NCI-H2029 (cell line): ENCODE results near the gene CA11.
A peak's percentile ranks its signal among the peaks of the same experiment; 100 is the strongest.
"Not testable (repeated sequence)": the region's sequence is repeated elsewhere in the genome, so short reads cannot be mapped to it uniquely, and the experiment has no call there.

Experiments used
- DNase-seq: peaks from one replicate; lab custom pipeline; 2025; lab: John Stamatoyannopoulos, UW

Gene CA11

DNA sequence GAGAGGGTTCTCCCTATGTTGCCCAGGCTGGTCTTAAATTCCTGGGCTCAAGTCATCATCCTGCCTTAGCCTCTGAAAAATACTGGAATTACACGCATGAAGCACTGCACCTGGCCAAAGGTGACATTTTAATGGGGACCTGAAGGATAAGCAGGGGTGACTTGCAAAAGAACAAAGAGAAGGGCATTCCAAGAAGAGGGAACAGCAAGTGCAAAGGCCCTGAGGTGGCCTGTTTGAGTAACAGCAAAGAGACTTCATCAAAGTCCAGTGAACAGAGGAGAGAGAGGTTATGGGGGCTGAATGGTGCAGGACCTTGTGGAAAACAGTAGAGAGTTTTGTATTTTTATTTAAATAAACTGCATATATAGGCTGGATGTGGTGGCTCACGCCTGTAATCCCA, 4.1 kb downstream of the CA11 start:
- DNase-seq, result no peak

DNA sequence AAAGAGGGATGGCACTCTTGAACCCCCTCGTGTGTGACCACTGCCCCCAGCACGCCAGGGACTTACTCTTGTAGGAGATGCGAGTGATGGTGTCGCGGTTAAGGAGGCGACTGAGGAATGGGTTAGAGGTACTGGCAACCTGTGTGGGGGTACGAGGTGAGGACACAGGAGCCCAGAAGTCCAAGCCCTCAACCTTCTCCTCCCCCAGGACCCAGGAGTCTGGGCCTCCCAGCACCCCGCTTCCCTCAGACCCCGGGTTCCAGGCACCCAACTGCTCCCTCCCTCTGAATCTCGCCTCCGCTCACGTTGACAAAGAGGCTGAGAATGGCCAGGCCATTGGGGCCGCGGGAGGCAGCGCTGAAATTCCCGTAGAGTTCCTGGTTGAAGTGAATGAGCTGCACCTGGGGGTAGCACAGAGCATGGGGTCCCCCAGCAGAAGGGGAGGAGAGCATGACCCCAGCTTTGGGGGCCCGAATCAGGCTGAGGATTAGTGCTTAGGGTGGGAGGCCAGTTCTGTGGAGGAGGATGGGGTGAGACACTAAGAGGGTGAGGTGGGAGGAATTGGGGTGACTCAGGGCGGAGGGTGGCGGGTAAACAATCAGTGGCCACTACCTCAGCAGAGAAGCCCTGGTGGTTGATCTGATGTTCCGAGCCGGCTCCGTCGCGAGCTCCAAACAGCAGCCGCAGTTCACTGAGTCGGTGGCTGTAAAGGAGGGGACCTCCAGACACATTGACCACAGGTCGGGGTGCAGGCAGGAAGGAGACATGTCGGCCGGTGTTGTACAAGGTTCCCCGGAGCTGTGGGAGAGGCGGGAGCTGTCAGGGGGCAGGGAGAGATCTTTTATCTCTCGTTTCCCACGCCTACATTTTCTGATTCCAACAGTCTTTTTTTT, 6.3 kb downstream of the CA11 start:
- DNase-seq, result no peak

DNA sequence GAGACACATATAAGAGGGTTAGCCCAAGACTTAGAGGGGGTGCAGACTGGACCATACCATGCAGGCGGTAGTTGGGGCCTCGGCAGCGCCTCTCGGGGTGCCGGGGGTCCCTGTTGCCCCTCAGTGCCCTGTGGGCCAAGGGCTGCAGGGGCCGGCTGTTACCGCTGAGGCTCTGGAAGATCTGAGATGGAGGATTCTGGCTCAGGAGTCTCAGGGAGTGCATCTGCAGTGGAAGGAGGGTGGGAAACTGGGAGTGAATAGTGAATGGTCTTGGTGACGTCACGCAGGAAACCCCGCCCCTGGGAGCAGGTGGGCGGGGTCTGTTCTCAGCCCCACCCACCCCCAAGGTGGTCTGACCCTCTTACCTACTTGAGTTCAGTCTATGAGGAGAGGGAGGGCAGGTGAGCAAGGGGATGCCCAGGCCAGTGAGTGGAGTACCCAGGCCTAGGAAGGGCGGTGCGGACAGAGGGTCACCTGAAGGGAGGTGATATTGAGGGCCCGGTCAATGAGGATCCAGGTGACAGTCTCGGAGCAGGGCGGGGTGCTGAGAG, 7.1 kb downstream of the CA11 start:
- DNase-seq, result no peak

DNA sequence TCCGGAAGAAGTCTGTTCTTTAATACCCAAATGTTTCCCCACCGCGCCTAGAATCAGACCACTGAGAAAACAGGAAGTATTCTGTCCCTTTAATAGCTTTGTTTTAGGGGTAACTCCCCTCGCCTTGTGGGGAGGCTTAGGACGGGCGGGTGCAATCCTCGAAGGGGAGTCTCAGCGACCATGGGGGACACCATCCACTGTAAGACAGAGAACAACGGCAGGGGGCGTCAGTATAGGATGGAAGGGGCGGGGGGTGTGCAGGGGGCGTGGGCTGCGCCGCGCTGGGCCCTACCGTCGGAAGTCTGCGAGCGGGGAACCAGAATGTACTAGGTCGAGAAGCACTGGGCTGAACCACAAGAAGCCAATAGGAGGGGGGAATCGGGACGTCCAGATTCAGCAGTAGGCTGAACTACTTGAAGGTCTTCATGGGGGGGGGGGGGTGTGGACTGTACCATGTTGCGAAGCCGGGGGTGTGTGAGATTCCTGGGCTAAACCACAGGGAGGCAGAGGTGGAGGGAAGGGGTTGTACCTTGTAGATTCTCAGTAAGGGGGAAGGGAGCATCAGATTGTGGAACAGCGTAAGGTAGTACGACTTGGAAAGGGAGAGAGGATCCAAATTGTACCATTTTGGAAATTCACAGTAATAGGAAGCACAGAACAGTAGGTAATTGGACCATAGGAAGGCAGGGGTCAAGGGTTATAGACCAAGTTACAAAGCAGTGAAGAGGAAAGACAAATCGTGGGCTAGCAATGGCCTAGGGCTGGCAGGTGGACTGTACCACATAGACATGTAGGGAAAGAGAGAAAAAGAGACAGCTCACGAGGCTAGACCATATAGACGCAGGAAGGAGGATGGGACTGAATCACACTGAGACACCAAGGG, 7.8 kb downstream of the CA11 start:
- DNase-seq, result peak; percentile 97

DNA sequence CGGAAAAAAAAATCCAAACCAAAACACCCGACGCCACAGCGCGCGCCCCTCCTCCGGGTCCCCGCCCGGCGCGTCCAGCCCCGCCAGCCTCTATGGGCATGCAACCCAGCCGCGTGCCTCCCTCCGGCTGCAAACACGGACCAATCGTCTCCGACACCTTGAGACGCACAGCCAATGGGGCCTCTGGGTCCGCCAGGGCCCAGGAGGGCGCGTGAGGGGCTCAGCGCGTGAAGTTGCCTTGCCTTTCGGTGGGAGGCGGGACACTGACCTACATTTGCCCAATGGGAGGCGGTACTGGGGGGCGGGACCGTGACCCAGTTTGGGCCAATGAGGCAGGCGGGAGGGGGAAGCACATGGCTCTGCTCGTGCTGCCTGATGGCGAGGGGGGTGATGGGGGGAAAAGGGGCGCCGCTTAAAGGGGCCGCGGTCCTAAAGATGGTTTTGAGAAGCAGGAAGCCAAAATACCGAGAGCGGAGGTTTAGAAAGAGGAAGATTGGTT, 8.5 kb downstream of the CA11 start:
- DNase-seq, result peak; percentile 99

DNA sequence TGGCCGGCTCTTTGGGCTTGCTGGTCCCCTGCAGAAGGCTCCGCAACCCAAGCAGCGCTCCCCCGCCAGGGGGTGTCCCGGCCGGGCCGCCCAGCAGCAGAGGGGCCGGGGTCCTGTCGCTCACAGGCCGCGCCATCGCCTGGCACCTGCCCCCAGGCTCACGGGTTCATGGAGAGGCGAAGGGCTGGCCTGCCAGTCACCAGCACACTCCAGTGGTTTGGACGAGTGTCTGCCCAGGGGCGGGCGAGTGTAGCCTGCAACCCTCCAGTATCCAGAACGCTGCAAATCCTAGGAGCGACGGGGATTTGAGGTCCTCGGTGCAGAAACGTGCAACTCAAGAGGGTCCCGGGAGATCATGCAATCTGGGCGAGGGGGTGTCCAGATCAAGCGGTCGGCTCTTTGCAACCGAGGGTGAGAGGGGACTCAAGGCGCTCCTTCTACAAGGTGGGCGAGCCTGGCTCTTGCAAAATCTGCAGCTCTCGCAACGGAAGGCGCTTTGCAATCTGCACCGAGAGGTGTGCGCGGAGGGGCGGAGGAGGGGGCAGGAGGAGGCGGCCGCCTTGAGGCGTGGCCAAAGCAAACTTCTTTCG, 9.0 kb downstream of the CA11 start, which contains the start of gene DBP:
Gene DBP, minus strand, starts transcription at position 521 of the 590 bp plus-strand sequence. Its CDS starts 385 bp downstream, at position 136.
- DNase-seq, result peak; percentile 57

DNA sequence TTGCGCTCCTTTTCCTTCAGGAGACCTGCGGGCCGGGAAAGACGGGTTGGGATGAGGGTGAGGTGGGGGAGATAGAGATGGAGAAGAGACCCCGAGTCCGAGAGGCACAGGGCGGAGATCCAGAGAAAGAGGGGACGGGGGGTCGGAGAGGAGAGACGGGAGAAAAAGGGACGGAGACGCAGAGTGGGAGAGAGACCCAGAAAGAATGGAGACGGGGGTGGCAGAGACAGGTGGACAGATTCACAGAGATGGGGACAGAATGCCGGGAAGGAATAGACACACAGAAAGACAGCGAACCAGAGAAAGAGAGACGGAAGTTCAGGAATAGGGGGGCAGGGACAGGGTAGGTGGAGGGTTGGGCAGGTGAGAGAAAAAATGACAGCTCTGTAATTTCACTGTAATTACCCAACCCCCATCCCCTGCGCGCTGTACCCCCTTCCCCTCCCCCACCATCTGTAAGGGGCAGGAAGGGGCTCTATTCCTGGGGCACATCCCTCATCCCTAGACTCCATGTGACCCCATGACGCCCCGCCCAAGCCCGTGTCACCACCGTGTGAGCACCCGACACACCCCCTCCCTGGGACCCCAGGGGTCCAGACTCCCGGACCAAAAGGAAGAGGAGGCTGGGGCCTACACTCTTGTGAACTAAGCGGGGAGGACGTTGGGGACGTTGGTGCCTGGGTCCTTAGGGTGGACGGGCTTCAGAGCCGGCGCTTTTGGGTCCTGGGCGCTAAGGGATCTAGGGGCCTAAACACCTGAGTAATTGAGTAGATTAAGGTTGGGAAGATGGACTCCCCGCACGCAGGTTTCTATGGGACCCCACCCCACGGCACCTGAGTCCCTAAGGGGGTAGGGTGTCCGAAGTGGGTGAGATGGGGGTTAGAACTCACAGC, 9.8 kb downstream of the CA11 start:
- peak; percentile 22 for DNase-seq

DNA sequence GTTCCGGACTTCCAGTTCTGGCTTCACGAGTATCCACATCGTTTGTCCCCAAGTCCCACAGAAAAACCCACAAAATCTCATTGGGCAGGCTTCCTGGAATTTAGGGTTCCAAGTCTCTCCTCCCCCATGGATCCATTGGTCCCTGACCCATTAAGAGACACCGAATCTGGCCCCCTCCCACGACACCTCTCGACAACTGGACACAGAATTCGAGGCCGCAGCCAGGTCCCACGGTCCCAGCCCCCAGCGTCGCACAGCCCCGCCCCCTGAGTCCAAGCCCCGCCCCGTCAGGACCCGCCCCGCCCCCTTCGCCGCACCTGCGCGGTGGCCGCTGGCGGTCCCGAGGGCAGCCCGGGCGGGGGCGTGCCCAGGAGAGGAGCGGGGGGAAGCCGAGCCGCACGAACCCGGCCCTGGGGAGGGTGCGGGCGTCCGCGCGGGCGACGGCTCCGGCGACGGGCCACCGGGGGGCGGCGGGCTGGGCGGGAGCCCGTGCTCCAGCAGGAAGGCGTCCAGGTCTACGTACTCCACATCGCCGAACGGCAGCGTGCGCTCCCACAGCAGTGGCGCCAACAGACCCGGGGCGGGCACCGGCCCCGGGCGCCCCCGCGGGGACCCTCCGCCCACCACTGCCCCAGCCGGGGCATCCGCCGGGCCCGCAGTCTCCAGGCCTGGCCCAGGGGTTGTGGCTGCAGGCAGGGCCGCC, 10.6 kb downstream of the CA11 start:
- peak; percentile 62 for DNase-seq

DNA sequence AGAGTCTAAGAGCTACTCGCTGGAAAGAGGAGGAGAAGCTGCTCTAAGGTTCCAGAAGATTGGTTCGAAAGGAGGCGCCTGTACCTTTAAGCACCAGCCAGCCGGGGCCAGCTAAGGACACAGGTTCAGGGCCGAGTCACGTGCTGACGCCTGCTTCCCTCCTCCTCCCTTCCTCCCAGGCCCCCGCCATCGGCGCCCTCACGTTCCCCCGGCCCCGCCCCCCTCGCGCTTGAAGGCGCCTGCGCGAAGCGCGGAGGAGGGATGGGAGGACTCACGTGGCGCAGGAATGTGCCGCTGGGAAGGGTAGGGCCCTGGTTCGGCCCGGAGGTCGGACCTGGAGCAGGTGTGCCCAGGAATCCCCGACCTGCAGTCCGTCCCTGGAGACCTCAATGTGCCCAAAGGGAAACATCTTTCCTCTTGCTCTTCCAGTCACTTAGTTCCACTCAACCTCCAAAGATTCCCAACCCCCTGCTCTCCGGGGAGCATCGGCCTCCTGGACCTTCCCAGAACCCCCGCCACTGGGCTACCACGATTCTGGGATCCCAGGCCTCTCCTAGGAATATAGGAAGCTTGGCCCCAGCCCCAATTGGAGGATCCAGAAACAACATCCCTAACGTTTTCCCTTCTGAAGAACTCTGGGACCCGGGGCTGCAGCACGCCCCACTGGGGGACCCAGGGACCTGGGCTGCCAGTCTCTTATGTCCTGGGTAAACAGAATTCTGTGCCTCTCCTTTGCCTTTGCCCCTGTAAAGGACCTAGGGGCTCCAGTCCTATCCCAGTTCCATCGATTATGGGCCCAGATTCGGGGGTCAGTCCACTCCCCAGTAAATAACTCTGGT, 11.3 kb downstream of the CA11 start:
- DNase-seq, result peak; percentile 98

DNA sequence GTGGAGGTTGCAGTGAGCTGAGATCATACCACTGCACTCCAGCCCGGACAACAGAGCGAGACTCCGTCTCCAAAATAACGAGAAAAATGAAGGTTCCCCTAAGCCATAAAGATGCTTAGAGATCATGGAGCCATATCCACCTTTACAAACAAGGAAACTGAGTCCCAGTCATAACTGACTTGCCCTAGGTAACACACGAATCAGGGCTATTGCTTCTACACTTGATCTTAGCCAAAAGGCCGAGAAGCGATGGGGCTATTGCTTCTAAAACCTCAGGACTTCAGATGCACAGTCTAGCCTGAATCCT, 12.0 kb downstream of the CA11 start:
- DNase-seq, result no peak

DNA sequence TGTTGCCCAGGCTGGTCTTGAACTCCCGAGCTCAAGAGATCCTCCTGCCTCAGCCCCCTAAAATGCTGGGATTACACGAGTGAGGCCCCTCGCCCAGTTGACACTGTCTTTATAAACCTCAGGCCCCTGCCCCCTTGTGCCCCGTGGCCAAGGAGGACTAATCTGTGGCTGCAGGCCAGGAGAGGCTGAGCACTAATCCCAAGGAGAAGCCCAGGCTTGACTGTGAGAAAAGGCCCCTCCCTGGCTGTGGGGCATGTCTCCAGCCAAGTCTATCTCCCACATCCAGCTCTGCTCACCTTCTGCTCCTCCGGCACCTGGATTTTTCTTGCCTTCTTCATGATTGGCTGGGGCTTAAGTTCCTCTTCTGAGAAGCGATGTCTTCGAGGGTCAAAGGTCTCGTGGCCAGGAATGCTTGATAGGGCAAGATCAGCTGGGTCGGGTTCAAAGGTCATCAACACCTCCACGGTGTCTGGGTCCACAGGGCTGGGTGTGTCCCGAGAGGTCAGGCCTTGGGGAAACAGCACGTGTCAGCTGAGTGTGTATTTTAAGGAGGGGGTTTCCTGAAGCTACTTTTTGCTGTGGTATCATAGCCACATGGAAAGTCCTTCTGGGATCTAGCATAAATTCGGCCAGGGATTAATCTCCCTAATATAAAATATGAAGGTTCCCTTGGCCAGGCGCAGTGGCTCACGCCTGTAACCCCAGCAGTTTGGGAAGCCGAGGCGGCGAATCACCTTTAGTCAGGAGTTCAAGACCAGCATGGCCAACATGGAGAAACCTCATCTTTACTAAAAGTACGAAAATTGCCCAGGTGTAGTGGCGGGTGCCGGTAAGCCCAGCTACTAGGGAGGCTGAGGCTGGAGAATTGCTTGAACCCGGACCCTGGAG, 12.6 kb downstream of the CA11 start:
- DNase-seq, result no peak

DNA sequence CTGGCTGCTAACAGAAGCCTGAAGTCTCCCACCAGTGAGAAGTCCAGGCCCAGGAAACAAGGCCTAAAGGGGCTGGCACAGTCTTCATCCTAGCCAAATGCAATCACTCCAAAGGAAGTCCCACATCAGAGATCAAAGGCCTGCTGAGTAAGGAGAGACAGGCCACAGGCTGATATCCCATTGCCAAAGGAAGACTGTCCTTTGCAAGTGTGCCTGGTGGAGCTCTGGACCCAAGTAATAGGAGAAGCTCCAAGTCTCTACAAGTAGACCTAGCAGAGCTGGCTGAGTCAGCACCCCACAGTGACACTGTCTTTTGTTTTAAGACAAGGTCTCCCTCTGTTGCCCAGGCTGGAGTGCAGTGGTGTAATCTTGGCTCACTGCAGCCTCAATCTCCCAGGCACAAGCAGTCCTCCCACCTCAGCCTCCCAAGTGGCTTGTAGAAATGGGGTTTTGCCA, 13.3 kb downstream of the CA11 start:
- no peak for DNase-seq

DNA sequence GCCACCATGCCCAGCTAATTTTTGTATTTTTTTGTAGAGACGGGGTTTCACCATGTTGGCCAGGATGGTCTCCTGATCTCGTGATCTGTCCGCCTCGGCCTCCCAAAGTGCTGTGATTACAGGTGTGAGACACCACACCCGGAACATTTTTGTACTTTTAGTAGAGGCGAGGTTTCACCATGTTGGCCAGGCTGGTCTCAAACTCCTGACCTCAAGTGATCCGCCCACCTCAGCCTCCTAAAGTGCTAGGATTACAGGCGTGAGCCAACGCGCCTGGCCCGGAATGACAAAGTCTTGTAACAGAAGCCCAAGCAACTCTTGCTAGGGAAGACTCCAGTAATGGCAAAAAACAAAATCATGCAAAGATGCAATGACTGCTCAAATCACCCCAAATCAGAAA, 13.7 kb downstream of the CA11 start:
- not testable (repeated sequence) for DNase-seq

DNA sequence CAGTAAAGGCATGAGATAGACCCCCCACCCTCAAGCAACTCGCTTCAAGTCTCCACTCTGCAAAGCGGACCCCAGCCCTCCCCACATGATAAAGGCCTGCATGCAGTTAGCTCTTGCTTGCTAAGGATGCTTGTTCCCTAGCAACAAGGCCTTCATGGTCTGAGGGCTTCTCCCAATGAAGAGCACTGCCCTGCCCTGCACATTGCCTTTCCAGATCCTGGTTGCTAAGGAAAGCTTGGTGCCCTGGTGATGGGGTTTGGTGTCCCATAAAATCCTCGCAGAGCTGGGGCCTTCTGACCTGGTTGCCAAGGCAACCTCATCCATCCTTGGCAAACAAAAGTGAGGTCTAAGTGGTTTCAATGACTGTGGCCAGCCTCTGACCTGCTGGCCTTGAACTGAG, 14.8 kb downstream of the CA11 start:
- DNase-seq, result no peak

DNA sequence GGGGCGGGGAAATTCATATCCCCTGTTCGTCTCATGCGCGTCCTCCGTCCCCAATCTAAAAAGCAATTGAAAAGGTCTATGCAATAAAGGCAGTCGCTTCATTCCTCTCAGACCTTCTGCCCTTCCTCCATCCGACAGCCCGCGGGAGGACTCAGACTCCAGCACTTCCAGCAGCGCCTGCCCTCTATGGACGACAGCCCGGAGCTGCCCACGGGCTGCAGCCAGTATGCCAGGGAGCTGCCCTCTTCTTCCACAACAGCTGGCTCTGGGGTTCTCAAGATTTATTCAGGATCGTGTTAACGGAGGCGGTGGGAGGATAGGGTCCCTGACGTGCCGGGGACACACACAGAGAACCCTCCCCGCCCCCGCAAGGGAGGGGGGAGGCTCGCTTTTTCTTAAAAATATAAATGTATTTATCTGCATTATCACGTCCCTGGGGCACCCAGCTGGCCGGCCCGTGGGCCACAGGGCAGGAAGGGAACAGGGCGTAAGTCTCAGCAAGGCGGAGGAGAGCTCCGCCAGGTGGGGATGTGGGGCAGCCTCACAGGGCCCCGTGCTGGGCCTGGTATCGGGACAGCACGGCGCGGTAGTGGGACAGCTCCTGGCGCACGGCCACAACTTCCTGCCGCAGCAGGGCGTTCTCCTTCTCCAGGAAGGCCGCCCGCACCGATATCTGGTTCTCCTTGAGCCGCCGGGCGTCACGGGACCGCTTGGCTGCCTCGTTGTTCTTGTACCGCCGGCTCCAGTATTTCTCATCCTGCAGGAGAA, 15.5 kb downstream of the CA11 start:
- DNase-seq, result no peak

DNA sequence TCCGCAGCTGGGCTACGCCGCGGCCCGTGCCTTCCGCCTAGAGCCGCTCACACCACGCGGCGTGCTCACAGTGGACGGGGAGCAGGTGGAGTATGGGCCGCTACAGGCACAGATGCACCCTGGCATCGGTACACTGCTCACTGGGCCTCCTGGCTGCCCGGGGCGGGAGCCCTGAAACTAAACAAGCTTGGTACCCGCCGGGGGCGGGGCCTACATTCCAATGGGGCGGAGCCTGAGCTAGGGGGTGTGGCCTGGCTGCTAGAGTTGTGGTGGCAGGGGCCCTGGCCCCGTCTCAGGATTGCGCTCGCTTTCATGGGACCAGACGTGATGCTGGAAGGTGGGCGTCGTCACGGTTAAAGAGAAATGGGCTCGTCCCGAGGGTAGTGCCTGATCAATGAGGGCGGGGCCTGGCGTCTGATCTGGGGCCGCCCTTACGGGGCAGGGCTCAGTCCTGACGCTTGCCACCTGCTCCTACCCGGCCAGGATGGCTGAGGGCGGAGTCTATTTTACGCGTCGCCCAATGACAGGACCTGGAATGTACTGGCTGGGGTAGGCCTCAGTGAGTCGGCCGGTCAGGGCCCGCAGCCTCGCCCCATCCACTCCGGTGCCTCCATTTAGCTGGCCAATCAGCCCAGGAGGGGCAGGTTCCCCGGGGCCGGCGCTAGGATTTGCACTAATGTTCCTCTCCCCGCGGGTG, 16.2 kb downstream of the CA11 start:
- no peak for DNase-seq

DNA sequence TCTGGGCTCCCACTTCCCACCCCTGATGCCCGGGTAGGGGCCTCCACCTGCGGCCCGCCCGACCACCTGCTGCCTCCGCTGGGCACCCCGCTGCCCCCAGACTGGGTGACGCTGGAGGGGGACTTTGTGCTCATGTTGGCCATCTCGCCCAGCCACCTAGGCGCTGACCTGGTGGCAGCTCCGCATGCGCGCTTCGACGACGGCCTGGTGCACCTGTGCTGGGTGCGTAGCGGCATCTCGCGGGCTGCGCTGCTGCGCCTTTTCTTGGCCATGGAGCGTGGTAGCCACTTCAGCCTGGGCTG, 16.7 kb downstream of the CA11 start:
- DNase-seq, result no peak
